ENCODE measurements around the gene APOM.

GRCh38 chr6:31639043-31639442 lies 16.7 kb upstream of the APOM start:
- TF ChIP-seq CTCF (conservative IDR thresholded peaks at IDR 0.05 in 1 of 2, IDR thresholded peaks at IDR 0.05 in 1 of 2; ENCODE audit: extremely low read depth in 1 of 2, insufficient read depth in 1 of 2, low read depth in 1 of 2, low read length in 2 of 2) (no peak), EZH2 (IDR thresholded peaks at IDR 0.05; ENCODE audit: borderline replicate concordance, low read length) (no peak)

Data from mammary epithelial cell (primary cell).